ENCODE data around the gene REXO4. TPM values are rescaled to one million over a fixed set of nuclear protein-coding genes. Genes with fewer than 3 reads are reported as not detected.

The REXO4 gene
- total RNA-seq, 4 donors from 2014 or later, result 11.5 to 18.1 (median 15.4) TPM

GRCh38 chr9:133375724-133376654, 41.8 kb downstream of the REXO4 start, which contains the start of the genes STKLD1 and SURF4:
TSS of gene STKLD1 (plus strand) at chr9:133376366. CDS start at chr9:133376474, 108 bp downstream.
TSS of gene SURF4 (minus strand) at chr9:133376060. CDS start at chr9:133375969, 91 bp downstream.
- TF ChIP-seq, protein P1, sequence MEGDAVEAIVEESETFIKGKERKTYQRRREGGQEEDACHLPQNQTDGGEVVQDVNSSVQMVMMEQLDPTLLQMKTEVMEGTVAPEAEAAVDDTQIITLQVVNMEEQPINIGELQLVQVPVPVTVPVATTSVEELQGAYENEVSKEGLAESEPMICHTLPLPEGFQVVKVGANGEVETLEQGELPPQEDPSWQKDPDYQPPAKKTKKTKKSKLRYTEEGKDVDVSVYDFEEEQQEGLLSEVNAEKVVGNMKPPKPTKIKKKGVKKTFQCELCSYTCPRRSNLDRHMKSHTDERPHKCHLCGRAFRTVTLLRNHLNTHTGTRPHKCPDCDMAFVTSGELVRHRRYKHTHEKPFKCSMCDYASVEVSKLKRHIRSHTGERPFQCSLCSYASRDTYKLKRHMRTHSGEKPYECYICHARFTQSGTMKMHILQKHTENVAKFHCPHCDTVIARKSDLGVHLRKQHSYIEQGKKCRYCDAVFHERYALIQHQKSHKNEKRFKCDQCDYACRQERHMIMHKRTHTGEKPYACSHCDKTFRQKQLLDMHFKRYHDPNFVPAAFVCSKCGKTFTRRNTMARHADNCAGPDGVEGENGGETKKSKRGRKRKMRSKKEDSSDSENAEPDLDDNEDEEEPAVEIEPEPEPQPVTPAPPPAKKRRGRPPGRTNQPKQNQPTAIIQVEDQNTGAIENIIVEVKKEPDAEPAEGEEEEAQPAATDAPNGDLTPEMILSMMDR (IDR thresholded peaks at IDR 0.05), result peak in 1 of 3 donors; percentile 5
- DNase-seq (ENCODE audit: low spot score), result peak; percentile 80
- peak; percentile 97 for ATAC-seq (ENCODE audit: low FRiP score)

DNA sequence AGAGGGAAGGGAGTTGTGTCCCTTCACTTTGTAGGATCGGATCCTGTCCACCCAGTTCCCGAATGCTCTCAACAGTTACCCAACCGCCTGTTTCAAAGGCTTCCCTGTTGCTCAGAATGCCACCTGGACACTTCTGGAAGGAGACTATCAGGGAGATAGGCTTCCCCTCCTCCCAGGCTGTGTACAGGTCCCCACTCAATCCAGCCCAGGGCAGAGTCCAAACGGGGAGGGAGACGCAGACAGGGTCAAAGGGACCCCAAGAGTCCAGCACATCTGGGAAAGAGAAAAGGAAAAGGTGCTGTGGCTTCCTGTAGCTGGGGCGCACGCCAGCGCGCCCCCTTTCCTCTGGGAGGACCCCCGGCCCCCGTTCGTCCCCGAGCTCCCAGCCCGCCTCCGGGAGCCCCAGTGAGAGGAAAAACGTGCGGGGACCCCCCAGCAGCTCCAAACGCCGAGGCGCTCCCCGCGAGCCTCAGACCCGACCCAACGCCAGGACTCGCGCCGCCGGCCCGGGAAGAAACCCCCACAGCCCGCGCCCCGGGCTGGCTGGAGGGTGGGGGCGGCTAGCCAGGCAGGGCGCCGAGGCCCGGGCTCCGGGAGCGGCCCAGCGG, 42.6 kb downstream of the REXO4 start:
- TF ChIP-seq, protein P1 (IDR thresholded peaks at IDR 0.05), result no peak
- DNase-seq (ENCODE audit: low spot score), result no peak
- ATAC-seq (ENCODE audit: low FRiP score), result no peak

- no peak for DNase-seq (ENCODE audit: low spot score)
- TF ChIP-seq, protein P1 (IDR thresholded peaks at IDR 0.05), result no peak
- no peak for ATAC-seq (ENCODE audit: low FRiP score)
Observed at GRCh38 chr9:133374612-133375115, 43.1 kb downstream of the REXO4 start.

DNA sequence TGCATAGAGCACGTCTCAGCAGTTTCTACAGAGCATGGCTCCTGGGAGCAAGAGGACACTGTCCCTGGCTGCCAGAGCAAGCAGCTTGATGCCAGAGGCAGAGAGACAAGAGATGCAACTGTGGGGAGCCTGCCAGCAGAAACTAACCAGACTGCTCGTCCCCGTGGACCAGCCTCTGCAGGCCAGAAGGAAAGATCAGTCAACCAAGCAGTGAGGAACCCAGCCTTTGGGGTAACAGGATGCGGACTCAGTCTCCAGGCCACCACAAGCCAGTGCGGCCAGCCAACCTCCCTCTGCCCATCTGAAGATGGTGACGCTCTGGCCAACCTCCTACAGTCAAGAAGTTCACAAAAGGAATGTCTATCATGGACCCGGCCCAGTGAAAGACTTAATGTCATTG, 45.7 kb downstream of the REXO4 start:
- TF ChIP-seq, protein P1 (IDR thresholded peaks at IDR 0.05), result no peak
- DNase-seq (ENCODE audit: low spot score) (no peak), ATAC-seq (ENCODE audit: low FRiP score) (no peak)

DNA sequence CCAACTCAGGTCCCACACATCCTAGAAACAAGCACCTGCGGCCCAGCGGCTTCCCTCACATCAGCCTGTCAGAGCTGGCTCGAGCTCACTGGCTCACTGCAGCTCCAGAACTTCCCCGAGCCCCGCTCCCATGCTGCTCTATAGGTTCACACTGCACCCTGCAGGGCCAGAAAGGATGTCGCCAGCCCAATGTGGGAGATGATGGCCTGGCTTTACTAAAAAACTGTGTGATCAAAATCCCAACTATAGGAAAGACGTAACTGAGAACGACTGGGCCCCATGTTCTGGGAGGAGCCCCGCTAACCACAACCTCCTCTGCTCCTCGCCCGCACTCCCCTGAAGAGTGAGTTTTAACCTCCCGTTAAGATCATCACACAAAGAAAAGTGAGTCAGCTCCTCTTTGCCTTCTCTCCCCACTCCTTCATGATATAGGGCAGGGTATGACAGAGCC, 46.5 kb downstream of the REXO4 start:
- DNase-seq (ENCODE audit: low spot score), result no peak
- ATAC-seq (ENCODE audit: low FRiP score), result no peak
- TF ChIP-seq, protein P1 (IDR thresholded peaks at IDR 0.05), result no peak

DNA sequence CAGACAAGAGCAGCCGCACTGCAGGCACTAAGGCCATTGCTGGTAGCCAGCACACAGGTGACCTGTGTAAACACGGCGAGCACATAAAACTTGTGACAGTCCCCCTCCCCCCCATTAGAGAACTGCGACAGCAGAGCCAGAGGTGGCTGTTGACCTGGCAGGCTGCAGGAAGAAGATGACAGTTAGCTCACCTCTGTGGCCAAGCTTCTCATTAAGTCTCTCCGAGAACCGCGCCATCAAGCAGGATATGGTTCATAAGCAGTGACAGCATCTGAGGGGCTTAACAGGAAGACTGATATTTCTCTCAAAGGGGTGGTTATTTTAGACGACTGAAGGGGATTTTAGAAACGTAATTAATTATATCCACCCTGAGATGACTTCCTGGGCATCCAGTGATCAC, 47.1 kb downstream of the REXO4 start:
- ATAC-seq (ENCODE audit: low FRiP score), result no peak
- DNase-seq (ENCODE audit: low spot score), result no peak
- TF ChIP-seq, protein P1 (IDR thresholded peaks at IDR 0.05), result no peak
